ENCODE results near the gene P2RY6.

Gene P2RY6

DNA sequence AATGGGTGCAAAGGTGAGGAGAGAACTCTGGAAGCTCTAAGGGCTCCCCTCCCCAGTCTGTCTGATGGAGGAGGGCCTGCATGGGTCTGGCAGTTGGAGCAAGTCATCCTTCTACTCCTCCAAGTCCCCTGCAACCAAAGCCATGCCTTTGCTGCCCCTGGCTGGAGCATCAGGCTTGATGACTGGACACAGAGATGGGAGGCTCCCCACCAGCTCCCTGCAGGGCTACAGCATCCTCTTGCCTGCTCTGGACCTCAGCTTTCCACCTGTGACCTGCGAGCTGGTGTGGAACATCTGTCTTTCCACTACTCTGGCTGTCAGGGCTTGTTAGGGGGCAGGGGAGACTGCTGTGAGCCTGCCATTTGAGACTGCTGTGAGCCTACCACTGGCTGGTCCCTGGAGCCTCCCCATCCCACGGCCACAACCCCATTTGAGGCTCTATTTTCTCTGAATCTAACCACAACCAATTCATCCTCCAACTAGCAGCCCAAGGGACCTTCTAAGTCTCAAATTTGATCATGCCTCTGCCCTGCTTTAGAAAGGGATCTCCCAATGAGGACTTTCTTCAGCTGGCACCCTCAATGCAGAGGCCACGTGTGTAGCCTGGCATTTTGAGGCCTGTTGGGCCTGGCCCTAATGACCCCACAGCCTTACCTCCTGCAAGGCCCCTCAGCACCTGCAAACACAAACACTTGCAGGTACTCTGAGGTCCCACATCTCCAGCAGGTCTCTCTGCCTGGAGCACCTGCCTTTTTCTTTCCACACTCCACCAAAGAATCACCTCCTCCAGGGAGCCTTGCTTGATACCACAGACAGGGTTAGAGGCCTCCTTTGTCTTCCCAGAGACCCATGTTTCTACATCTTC, 9.9 kb downstream of the P2RY6 start:
- DNase-seq = no peak

DNA sequence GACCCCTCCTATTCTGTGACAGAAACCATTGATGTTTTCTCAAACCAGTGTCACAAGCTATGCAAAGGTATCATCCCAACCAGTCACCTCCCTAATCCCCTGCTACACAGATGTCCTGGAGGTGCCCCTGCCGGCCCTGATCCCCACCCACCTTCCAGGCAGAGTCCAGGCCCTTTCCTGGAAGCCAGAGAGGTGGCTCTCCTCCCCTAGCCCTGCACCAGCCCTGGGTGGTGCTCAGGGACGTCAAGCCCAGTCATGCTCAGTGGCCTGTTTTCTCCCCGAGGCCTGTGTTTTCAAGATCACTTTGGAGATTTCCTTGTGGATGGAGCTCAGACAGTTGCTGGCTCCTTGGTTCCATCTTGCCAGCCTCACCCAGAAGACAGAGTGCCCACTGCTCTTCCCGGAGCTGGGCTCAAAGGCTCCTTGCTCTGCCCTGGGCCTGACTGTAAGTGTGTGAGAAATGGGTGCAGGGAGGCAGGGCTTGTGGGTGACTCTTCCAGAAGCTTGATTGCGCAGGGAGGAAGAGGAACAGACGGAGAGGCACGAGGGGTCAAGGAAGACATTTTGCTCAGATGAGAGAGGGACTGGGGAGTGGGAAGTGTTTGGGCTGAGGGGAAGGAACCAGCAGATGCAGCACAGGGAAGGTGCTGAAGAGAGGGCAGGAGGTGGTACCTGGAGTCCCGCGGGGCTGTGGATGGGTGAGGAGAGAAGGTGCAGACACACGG, 11.3 kb downstream of the P2RY6 start:
- no peak for DNase-seq

DNA sequence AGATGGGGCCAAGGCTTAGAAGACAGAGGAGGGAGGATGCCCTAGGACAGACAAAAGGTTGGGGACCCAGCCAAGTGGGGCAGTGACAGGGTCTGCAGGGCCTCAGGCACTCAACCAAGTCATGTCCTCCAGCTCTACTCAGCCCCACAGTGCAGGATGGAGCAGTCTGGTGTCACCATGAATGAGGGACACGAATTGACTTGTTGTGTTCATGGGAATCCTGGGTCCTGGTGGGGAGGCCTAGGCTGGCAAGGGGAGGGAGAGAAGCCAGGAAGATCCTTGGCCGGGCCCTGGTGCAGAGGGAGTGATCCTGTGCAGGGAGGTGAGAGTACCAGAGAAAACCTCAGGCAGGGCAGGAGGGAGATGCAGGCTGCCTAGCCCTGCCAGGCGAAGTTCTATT, 12.0 kb downstream of the P2RY6 start:
- no peak for DNase-seq

GRCh38 chr11:73285721-73286120, 13.6 kb downstream of the P2RY6 start:
- no peak for DNase-seq

GRCh38 chr11:73286240-73286810, 14.2 kb downstream of the P2RY6 start:
- DNase-seq = no peak

DNA sequence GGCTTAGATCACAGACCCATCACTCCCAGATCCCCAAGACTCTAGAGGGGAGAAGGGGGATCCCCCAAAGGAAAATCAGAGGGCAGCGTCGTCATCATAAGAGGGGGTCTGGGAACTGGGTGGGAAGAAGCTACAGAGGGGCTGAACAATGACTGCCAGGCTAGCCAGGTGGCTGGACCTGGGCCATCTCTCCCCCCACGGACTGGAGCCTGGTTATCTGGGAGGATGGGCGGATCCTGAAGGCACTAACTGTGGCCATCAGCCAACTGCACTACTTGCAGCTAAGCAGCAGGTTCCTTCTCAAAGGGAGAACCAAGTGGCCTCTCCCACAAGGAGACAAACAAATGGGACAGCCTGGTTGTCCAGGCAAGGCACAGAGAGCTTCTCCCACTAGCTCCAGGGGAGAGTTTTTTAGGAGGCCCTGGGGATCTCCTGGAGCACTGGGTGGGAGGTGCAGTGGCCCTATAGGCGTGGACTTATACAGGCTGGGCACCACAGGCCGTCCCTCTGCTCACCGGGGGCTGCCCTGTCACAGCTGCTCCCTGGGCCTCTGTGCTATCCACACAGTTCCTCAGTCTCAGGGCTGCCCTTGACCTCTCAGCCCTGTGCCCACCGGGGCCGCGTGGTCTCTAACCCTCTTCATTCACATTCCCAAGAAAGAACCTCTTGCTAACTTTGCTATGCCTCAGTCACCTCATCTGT, 15.4 kb downstream of the P2RY6 start:
- no peak for DNase-seq

DNA sequence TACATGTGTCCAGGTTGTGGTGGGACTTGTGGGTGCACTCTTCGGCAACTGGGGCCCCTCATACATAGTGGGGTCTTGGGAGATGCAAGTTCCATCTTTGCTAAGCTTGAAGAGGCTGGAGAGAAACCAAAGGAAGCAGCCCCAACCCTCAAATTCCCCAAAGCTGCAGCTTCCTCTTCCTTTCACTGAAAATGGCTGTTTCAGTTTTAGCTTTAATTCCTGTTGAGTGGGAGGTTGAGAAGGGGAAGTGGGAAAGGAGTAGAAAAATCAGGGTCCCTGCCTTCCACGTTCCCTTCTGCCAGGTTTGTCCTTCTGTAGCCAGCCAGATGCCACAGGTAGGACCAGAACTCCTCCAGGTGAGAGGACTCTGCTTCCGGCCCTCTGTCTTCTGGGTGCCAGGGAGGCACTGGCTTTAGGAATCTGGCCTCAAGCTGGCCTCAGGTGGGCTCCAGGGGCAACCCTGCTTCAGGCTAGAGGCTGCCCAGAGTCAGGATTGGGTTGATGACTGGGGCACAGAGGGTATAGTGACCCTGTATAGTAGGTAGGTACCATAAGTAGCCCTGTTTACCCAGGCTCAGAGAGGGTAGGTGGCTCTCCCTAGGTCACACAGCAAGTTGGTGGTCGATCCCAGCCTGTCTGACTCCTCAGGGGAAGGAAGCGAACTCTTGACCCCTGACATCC, 16.2 kb downstream of the P2RY6 start:
- no peak for DNase-seq

DNA sequence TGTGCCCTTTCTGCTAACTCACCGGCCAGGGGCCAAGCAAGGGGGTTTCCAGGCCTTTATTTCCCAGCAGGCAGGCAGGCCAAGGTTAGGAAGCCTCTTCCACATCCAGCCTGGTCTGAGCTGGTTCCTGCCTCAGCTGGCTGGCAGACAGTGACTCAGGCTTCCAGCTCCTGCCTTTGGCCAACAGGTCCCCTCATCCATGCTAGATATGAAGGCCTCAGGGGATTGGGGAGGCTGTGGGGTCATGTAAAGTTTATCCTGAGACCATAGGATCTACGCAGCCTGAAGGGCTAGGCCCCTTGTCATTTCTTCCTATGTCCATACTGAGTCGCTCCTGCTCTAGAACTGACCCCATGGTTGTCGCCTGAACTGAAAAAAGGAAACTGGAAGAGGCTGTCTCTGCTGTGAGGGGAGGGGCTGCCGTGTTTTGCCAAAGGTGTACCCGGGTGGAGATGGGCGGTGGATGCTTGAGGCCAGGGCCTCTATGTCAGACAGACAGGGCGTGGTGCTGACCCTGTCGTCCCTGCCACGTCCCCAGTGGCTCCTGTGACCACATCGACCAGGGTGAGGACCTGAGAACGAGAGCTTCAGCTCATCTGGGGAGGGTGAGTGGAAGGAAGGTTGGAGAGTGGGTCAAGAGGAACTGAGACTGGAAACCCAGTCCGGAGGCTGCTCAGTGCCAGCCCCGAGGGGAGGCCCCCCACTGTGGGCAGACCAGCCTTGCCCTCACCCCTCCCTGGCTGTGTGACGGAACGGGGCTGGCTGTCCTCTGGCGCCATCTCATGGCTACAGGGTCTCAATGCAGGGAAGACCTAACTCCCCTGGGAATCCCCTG, 17.0 kb downstream of the P2RY6 start:
- DNase-seq = no peak

DNA sequence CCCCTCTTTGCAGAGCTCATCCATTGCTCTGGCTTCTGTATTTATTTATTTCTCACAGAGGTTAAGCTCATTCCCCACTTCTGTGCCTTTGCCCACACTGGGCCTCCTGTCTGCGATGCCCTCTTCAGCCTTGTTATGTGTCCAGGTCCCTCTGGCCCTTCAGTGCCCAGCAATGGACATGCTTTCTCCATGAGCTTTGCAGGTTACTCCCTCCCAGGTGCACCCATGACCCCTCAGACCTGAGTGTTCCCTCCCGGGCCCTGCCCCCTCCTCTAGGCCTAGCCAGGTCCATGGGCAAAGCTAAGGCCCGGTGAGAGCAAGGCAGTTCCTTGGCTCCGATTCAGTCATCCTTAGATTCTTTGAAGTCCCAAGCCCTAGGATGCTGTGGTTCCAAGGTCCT, 18.4 kb downstream of the P2RY6 start:
- no peak for DNase-seq

- DNase-seq = no peak
Measured at GRCh38 chr11:73291196-73291595, 19.1 kb downstream of the P2RY6 start.

DNA sequence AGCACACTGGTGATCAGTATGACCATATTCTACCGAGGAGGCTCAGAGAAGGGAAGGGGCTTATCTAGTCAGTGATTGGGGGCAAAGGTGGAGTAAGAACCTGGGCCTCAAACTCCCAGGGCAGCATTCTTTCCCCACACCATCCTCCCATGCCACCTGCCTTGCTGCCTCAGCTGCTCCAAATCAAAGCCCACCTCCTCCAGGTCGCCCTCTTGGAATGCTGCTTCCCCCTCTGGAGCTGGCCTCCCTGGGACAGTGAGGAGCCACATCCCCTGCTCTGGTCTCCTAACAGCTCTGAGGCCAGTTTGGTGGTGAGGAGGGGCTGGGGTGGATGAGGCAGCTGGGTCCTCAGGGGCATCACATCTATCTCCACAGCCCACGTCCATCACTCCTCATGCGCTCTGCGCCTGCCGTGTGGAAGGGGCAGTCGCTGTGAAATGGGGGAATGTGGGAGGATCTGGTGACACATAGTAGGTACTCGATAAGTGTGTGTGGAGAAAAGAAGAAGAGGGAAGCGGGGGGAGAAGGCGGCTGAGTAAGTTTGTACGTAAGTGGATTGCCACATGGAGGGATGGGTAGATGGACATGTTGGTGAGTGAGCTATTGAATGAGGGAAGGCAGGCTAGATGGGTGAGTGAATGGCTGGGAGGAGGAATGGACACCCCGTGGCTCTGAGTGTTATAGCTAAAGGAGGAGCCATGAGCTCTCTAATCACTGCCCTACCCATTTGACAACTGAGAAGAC, 19.8 kb downstream of the P2RY6 start:
- no peak for DNase-seq

DNA sequence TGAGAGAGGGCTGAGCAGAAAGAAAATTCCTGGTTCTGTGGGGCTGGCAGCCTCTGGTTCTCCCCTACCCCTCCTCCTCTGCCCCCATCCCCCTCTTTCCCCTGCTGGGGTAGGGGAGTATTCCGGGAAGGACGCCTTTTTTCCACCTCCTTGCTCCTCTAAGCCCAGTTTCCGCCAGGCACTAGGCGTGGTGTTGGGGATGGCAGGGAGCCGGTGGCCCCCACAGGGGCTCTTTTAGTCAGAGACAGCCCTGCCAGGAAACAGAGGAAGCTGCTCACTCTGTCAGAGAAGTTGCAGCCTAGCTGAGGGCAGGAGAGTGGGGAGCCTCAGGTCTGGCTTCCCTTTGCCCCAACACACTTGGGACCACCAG, 20.4 kb downstream of the P2RY6 start:
- DNase-seq = no peak

DNA sequence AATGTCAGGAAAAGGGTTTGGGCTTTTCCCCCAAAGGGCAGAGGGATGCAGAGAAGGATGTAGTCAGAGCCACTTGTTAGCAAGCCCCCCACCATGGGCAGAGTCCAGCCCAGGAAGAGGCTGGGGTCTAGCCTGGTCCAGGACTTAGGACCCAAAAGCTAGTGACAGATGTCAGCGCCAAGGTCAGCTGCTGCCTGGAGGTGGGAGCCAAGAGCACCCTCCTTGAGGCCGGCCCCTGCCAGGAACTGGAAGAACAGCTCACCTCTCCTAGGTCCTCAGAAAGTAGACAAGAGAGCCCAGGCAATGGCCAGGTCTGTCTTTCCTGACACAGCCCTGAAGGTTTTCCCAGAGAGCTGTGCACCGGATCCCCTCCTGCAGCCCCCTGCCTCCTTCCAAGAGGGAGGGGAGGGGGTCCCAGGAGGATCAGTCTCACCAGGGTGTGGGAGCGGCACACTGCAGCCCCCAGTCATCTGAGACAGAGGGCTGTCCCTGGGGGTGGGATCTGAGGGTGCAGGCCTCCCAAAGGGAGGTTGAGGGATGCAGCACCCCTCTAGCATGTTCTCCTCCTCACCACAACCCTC, 21.3 kb downstream of the P2RY6 start:
- DNase-seq = no peak

- DNase-seq = no peak
Measured at GRCh38 chr11:73294604-73295003, 22.5 kb downstream of the P2RY6 start.

DNA sequence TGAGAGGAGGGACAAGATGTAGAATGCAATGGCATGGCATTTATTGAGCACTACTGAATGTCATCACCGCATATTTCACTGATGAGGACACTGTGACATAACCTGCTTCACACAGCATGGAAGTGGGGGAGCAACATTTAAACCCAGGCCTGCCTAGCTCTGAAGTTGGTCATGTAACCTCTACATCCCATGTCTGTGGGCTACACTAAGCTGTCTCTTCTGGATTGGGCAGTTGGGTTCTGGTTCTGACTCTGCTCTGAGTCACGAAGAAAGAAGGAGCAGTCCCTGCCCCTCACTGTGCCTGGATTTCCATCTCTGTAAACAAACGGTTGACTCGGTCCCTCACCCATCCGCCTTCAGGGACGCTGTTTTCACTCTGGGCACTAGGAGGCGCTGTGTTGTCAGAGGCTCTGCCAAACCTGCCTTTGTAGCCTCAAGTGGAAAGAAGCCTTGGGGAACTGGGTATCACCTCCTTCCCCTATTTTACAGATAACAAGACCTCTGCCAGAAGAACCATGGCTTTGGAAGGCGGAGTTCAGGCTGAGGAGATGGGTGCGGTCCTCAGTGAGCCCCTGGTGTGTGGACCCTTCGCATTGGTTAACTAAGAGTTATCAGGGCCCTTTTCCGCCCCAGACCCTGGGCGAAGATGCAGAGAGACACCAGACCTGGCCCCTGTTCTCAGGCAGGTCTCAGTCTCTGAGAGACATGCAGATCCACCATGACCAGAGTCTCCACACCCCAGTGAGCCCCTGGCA, 23.3 kb downstream of the P2RY6 start:
- peak in 3 of 4 experiments; percentile 51 to 64 (median 55) for DNase-seq

GRCh38 chr11:73295996-73296318, 23.8 kb downstream of the P2RY6 start:
- no peak for DNase-seq

- no peak for DNase-seq
Measured at GRCh38 chr11:73296501-73297230, 24.5 kb downstream of the P2RY6 start.

DNA sequence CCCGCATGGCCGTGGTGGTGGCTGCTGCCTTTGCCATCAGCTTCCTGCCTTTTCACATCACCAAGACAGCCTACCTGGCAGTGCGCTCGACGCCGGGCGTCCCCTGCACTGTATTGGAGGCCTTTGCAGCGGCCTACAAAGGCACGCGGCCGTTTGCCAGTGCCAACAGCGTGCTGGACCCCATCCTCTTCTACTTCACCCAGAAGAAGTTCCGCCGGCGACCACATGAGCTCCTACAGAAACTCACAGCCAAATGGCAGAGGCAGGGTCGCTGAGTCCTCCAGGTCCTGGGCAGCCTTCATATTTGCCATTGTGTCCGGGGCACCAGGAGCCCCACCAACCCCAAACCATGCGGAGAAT, 25.1 kb downstream of the P2RY6 start:
- DNase-seq = no peak

DNA sequence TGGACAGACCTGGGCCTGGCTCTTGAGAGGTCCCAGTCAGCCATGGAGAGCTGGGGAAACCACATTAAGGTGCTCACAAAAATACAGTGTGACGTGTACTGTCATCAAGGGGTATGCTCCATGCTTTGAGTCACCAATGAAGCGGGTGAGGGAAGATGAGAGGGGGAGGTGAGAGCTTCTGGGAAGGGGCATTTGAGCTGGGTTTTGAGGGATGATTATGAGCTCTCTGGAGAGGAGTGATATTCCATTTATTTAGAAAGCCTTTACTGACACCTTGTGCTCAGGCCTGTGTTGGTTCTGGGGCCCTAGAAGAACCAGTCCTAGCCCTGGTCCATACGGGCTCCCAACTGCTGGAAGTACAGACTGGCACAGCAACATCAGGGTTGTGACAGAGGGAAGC, 25.6 kb downstream of the P2RY6 start:
- no peak for DNase-seq

DNA sequence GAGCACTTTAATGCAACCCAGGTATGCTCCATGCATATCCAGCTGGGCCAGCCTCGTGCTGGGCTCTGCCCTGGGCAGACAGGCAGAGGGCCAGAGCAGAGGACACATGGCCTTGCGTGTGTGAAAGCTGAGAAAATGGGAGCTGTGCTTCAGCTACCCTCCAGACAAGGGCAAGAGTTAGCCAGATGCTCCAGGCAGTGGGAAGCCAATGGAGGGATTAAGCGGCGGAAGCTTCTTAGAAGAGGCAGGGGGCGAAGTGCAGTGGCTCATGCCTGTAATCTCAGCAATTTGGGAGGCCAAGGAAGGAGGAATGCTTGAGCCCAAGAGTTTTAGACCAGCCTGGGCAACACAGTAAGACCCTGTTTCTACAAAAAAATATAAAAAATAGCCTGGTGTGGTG, 26.1 kb downstream of the P2RY6 start:
- DNase-seq = no peak

Measured in activated naive CD4-positive, alpha-beta T cell (primary cell).